Activated CD8-positive, alpha-beta memory T cell treated with anti-CD3 and anti-CD28 coated beads, Interleukin-2, amount 50 U/mL, for 4 hours (primary cell): ENCODE measurements around the gene PIPOX.

Experiments used
- DNase-seq: peaks from one replicate; pipeline ENCODE4 v3.0.0-alpha.2; 2020

The PIPOX gene

GRCh38 chr17:29049541-29050145 is 6.7 kb downstream of the PIPOX start:
- no peak for DNase-seq

- no peak for DNase-seq
Measured at GRCh38 chr17:29050176-29050575, 7.2 kb downstream of the PIPOX start.

GRCh38 chr17:29051194-29051593 is 8.3 kb downstream of the PIPOX start:
- no peak for DNase-seq

GRCh38 chr17:29051731-29052130 is 8.8 kb downstream of the PIPOX start:
- no peak for DNase-seq

- DNase-seq = no peak
Measured at GRCh38 chr17:29054835-29055234, 11.9 kb downstream of the PIPOX start.

GRCh38 chr17:29057361-29057760 is 14.4 kb downstream of the PIPOX start:
- DNase-seq = no peak

GRCh38 chr17:29058391-29058790 is 15.4 kb downstream of the PIPOX start:
- DNase-seq = no peak

GRCh38 chr17:29059281-29059680 is 16.3 kb downstream of the PIPOX start:
- no peak for DNase-seq

- DNase-seq = no peak
Measured at GRCh38 chr17:29060475-29060874, 17.5 kb downstream of the PIPOX start.

- DNase-seq = no peak
Measured at GRCh38 chr17:29061036-29061435, 18.1 kb downstream of the PIPOX start.

- DNase-seq = no peak
Measured at GRCh38 chr17:29062215-29062614, 19.3 kb downstream of the PIPOX start.

- DNase-seq = no peak
Measured at GRCh38 chr17:29063992-29064391, 21.1 kb downstream of the PIPOX start.

- no peak for DNase-seq
Measured at GRCh38 chr17:29066047-29066446, 23.1 kb downstream of the PIPOX start.

GRCh38 chr17:29066606-29067005 is 23.7 kb downstream of the PIPOX start:
- DNase-seq = no peak

GRCh38 chr17:29068818-29069217 is 25.9 kb downstream of the PIPOX start:
- no peak for DNase-seq

GRCh38 chr17:29069526-29070041 is 26.6 kb downstream of the PIPOX start:
- DNase-seq = no peak

- no peak for DNase-seq
Measured at GRCh38 chr17:29070308-29070707, 27.4 kb downstream of the PIPOX start.

- no peak for DNase-seq
Measured at GRCh38 chr17:29070781-29071180, 27.8 kb downstream of the PIPOX start.

GRCh38 chr17:29071303-29071702 is 28.4 kb downstream of the PIPOX start:
- DNase-seq = no peak

GRCh38 chr17:29073045-29073444 is 30.1 kb downstream of the PIPOX start:
- DNase-seq = no peak

- DNase-seq = no peak
Measured at GRCh38 chr17:29073520-29073919, 30.6 kb downstream of the PIPOX start.

- DNase-seq = no peak
Measured at GRCh38 chr17:29074488-29074887, 31.5 kb downstream of the PIPOX start.

GRCh38 chr17:29076087-29076486 is 33.1 kb downstream of the PIPOX start:
- DNase-seq = no peak

- DNase-seq = no peak
Measured at GRCh38 chr17:29076722-29077121, 33.8 kb downstream of the PIPOX start.

- no peak for DNase-seq
Measured at GRCh38 chr17:29077320-29077719, 34.4 kb downstream of the PIPOX start.
